Right ventricle myocardium superior (tissue), 1 donor: ENCODE data around the gene TLDC2. TPM values are rescaled to one million over a fixed set of nuclear protein-coding genes. Genes with fewer than 3 reads are reported as not detected.
"Not testable (repeated sequence)": the region's sequence is repeated elsewhere in the genome, so short reads cannot be mapped to it uniquely, and the experiment has no call there.

Experiments used
- ATAC-seq: fragments of 200-7000 bp; cut with Tn5 transposase; one replicate; pipeline ENCODE4 v1.9.1; 2020; ENCODE audit warnings: mild to moderate bottlenecking; ENCODE audit not compliant: poor library complexity
- DNase-seq: peaks from one replicate; pipeline ENCODE4 v3.0.0-alpha.2; 2020
- intact Hi-C: fragments of 100-400 bp; cut with DNase I; formaldehyde crosslinking; loops from one replicate; pipeline ENCODE4 v1.11.2; 2022
- total RNA-seq: library from RNA; stranded (reverse); fragmentation: NEBNext Ultra II Directional; extraction: Animal tissue kit (Norgen Biotek cat#: 25700); gene quantifications from one replicate; pipeline ENCODE4 v1.2.1, GENCODE V29; 2021
- donor health status: DM: no; HTN: yes; CAD: no; lungs with severe emphysema.

Gene TLDC2
- total RNA-seq, 1 donor from 2014 or later, result not detected

DNA sequence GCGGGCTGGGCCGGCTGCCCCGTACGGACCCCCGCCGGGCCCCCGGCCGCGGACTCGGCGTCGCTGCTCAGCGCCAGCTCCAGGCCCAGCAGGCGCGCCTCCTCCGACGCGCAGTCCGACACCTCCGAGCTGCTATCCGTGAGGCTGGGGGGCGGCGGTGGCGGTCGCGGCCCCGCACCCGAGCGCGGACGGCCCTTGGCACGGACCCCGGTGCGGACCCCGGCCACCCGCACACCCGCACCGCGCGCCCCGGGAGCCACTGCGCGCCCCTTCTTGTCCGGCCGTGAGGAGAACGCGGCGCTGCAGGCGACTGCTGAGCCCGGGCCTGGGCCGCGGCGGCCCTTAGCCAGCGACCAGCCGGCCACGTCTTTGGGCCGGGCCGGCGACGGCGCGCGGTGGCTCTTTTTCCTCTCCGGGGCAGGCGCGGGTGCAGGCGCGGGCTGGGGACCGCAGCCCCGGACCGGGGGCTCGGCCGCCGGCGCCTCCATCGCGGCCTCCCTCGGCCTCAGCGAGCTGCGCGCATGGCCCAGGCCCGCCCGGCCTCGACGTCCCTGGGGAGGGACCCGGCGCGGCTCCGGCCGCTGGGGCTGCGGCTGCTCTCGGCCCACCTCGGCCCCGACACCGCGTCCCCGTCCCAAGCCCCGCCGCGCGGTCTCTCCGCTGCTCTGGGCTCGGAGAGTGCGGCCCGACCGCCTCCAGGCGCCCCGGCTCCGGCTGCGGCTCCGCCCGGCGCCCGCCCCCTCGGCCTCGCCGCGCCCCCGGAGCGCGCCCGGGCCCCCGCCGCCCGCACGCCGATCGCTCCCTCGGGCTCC is 12.9 kb upstream of the TLDC2 start:
- intact Hi-C loops, result loop anchor here (2.0 to 5.0 kb wide), 2 partner anchors 32 to 91 kb away; partner anchors contain the start of gene DSN1
- DNase-seq, result no peak
- ATAC-seq, result no peak

- no peak for ATAC-seq
- no peak for DNase-seq
- intact Hi-C loops, result no loop called here
Observed at GRCh38 chr20:36865076-36865860, 10.7 kb upstream of the TLDC2 start.

DNA sequence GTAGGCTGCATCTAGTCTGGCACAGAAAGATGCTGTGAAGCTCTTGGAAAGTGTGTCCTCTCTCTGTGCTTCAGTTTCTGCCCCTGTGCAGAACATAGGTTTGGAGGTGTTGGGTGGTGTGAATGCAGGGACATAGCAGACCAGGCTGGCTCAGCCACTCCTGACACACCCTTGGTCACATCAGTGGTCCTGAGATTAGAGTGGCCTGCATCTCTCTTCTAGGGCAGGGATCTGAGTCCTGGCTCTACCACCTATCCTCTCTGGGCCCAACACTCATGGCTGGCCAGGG is 10.1 kb upstream of the TLDC2 start:
- intact Hi-C loops, result no loop called here
- no peak for DNase-seq
- ATAC-seq, result no peak

- ATAC-seq, result no peak
- intact Hi-C loops, result no loop called here
- DNase-seq, result no peak
Observed at GRCh38 chr20:36866164-36866563, 9.8 kb upstream of the TLDC2 start.

DNA sequence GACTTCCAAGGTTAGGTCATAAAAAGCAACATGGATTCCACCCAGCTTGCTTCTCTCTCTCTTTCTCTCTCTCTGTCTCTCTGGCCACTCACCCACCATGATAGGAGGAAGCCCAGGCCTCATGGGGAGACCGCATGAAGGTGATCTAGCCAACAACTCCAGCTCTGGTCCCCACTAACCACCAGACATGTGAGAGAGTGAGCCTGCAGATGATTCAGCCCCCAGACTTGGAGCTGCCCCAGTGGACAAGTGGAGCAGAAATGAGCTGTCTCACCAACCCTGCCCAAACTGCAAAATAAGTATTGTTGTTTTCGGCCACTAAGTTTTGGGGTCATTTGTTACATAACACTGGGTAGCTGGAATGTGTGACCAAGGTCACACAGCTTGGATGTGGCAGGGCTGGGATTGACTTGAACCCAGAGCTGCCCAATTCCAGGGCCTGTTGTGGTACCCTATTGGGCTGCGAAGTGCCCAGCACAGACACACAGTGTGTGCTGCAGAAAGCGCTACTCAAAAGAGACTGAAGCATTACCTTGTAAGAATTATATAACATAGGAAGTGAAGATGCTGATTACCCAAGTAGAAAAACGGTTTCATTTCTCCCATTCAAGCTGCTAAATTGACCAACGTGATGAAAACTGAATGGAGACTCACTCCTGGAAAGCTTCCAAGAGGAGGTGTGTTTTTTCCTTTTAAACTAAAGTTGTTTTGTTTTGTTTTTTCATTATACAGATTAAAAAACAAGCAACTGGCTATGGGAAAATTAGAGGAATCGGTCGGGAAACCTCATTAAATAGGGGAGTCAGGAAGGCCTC is 9.1 kb upstream of the TLDC2 start:
- DNase-seq (no peak), ATAC-seq (no peak)
- intact Hi-C loops, result no loop called here

GRCh38 chr20:36871640-36872570 is 4.0 kb upstream of the TLDC2 start:
- intact Hi-C loops, result no loop called here
- DNase-seq, result no peak
- ATAC-seq, result no peak

GRCh38 chr20:36872852-36873251 is 3.1 kb upstream of the TLDC2 start:
- ATAC-seq, result no peak
- intact Hi-C loops, result no loop called here
- no peak for DNase-seq

DNA sequence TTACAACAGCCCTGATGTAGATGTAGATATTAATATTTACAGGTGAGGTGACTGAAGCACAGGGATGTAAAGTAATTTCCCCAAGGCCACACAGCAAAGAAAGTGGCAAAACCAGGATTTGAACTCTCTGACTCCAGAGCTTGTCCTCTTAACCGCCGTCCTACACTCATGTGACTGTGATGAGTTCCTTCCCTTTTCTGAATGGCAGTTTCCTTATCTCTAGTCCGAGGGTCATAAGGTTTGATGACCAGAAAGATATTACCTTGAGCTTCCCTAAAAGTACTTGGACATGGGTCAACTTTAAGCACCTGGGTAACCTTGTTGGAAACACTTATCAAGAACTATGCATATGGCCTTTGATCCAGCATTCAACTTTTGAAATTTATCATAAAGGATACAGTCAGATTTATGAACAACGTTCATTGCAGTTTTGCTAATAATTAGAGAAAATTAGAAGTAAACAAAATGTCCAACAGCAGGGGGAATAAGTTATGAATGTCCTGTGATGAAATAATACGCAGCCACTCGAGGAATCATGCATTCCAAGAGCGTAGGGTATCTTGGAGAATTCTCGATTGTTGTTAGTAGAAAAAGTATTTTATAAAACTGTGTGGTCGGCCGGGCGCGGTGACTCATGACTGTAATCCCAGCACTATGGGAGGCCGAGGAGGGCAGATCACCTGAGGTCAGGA is 2.3 kb upstream of the TLDC2 start:
- DNase-seq (no peak), ATAC-seq (no peak)
- intact Hi-C loops, result no loop called here

GRCh38 chr20:36875093-36875492 is 845 bp upstream of the TLDC2 start:
- intact Hi-C loops, ATAC-seq, DNase-seq: not testable (repeated sequence)

DNA sequence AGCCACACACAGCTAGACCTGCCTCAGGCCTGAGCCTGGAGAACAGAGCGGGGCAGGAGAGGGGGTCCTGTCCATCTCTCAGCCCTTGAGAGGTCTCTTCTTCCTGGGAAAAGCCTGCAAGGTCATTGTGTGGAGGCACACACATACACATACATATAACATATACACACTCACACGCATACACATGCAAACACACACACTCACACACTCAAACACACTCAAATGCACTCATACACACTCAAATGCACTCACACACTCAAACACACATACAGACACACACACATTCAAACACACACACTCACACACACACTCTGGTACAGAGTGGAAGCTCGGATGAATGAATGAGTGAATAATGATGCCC is 515 bp downstream of the TLDC2 start:
- no peak for DNase-seq
- intact Hi-C loops, result no loop called here
- no peak for ATAC-seq

- intact Hi-C loops, result no loop called here
- ATAC-seq, result no peak
- no peak for DNase-seq
Observed at GRCh38 chr20:36878941-36879340, 3.0 kb downstream of the TLDC2 start.

DNA sequence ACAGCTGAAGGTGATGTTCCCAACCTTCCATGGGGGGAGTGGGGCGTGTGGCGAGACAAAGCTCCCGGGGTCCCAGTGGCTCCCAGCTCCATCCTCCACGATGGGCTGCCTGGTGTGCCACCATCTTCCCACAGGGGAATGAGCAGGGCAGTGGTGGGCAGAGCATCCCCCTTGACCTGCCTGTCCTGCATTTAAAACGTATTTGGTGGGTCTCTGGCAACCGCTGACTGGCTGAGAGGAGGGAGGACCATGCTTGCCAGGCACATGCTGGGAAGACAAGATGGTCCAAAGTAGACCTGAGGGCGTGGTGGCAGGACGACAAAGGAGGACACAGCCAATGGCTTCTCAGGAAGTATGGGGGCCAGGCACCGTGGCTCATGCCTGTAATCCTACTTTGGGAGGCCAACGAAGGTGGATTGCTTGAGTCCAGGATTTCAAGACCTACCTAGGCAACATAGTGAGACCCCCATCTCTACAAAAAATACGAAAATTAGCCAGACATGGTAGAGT is 4.9 kb downstream of the TLDC2 start:
- intact Hi-C loops, result no loop called here
- DNase-seq (no peak), ATAC-seq (no peak)

DNA sequence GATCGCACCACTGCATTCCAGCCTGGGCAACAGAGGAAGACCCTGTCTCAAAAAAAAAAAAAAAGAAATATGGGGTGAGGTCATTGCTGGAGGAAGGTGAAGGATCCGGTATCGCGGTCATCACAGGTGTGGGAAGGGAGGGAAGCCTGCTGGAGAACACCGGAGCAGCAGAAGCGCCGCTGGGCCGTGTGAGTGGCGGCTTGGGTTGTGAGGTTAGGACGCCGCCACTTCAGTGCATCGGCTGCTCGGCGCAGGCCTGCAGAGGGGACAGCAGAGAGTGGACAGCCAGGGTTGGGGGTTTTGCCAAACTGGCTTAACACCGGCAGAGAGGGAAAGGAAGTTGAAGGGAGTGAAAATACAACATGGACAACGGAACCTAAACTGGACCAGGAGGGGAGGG is 5.4 kb downstream of the TLDC2 start:
- ATAC-seq (no peak), DNase-seq (no peak)
- intact Hi-C loops, result no loop called here

DNA sequence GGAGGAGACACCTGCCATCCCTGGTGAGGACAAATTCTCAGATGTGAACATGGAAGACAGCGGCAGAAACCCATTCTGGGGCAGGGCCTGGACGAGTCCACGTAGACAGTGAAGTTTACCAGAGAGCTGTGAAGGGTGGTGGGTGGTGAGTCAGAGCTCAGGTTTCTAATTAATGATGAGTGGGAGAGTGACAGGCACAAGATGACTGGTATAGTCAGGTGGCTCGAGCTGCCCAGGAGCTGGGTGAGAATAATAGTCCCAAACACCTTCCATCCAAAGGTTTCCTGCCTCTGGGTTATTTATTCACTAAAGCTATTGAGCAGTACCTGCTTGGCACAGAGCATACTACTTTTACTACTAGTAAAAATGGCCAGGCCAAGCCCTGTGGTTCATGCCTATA is 6.0 kb downstream of the TLDC2 start:
- intact Hi-C loops, result no loop called here
- DNase-seq (no peak), ATAC-seq (no peak)

GRCh38 chr20:36883977-36884535 is 8.1 kb downstream of the TLDC2 start:
- DNase-seq (no peak), ATAC-seq (no peak)
- intact Hi-C loops, result no loop called here

GRCh38 chr20:36885356-36885755 is 9.4 kb downstream of the TLDC2 start:
- ATAC-seq (no peak), DNase-seq (no peak)
- intact Hi-C loops, result no loop called here
